GM18951 (cell line): ENCODE data around the gene CDPF1.

ENCODE experiments used
- POLR2A ChIP-seq: IDR thresholded peaks from 4 replicates; pipeline ENCODE4 v1.6.1; 2011; ENCODE audit warnings: mild to moderate bottlenecking; ENCODE audit not compliant: insufficient read length, insufficient read depth; ENCODE audit errors: extremely low read depth
- in situ Hi-C: fragments of 300-500 bp; cut with MboI; formaldehyde crosslinking; loops from one replicate; pipeline ENCODE4 v1.12.0; 2022; ENCODE audit warnings: low sequenced_read_pairs, mixed read lengths, inconsistent platforms; ENCODE audit not compliant: unreplicated experiment

Gene CDPF1

DNA sequence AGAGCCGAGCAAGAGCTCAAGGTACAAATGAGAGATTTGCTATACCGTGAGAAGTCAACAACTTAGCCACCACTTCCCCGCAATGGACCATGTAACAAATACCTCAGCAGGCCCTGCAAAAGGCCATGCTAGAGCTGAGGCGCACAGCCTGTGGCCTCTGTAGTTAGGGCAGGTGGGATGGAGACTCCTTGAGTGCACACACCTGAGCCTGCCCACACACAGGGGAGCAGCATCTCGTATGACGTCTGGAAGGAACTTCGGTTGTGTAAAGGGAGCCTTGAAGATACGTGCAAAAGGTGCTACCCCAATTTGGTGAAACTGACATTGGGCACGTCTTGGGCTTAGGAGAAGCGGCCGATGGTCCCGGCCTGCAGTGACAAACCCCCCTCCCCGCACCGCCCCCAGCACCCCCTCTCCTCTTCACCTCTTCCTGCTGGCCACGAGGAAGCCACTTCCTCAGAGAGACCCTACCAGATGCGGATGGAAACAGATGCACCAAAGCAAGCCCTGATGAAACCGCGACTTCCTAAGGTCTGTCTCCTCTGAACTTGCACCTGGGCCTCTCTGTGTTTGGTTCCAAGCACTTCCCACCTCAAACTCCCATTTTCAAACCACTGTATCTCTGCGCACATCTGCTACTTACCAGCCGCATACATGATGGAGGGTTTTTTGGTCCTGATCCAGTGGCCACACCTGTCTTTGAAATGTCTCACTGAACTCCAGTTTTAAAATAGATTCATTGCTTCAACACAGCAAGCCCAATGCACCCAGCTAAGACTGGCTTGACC, 10.6 kb downstream of the CDPF1 start:
- TF ChIP-seq POLR2A = no peak
- in situ Hi-C loops = no loop called here

DNA sequence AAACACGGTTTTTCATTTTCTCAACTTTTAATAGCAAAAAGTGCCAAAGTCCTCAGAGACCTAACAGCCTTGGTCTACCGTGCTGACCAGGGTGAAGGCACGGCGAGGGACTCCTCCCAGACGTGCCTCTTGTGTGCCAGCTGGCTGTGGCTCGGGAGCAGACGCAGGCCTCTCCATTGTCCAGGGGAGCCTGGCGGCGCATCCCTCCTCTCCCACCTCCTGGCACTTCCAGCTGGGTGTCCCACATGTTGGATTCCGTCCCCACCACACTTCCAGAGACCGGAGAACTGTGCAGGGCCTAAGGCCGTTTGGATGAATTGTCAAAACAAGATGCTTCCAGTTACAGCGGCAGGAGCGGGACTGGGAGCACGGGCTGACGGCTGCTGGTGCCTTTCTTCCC, 11.6 kb downstream of the CDPF1 start:
- no peak for TF ChIP-seq POLR2A
- in situ Hi-C loops = no loop called here

DNA sequence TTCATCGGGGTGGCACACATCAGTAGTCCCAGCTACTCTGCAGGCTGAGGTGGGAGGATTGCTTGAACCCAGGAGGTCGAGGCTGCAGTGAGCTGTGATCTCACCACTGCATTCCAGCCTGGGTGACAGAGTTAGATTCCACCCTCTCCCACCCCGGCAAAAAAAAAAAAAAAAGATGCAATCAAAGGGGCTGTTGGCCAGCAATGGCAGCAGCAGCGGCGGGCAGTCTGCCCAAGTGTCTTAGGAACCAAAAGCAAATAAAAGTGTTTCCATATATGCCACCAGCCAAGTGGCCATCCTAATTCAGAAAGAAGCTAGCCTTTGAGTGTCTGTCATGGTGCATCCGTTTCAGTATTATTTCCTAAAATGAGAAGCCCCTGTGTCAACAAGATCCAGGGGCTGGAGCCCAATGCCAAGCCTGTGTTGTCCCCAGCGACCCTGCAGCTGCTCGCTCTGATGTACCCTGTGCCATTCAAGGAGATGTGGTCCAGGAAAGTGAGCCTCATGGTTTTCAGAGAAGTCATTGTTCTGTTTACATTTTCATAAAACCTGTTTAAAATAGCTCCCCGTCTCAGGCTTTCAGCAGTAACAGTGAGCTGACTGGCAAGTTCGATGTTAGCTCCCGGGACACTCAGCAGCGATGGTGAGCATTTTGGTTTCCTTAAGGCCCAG, 12.5 kb downstream of the CDPF1 start:
- TF ChIP-seq POLR2A = no peak
- in situ Hi-C loops = no loop called here

DNA sequence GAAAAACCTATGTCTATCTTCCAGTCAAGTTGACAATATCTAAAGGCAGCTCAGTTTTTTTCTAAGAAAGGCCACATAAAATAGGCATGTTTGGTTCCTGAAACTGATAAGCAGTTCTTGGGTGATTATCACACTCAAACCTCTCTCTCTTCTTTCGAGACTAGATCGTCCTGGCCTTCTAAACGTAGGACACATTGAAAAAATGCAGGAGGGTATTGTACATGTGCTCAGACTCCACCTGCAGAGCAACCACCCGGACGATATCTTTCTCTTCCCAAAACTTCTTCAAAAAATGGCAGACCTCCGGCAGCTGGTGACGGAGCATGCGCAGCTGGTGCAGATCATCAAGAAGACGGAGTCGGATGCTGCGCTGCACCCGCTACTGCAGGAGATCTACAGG, 15.1 kb downstream of the CDPF1 start:
- no peak for TF ChIP-seq POLR2A
- in situ Hi-C loops = no loop called here

DNA sequence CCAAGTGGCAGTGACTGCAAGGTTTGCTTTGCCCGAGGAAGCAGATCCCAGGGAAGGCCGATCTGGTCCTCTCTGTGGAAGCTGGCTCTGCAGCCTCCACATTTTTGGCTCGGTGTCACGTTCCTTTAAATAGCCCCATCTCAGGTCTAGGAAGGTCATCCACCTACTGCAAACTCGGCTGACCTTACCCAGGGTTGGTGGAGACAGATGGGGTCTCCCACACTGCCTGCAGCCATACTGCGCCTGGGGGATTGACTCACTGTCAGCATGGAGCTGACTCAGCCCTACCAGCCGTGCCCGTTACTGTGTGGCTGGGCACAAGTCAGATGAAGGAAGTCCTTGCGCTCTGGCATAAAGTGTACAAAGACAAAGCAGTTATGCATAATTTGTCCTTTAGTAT, 16.9 kb downstream of the CDPF1 start:
- in situ Hi-C loops = no loop called here
- no peak for TF ChIP-seq POLR2A

DNA sequence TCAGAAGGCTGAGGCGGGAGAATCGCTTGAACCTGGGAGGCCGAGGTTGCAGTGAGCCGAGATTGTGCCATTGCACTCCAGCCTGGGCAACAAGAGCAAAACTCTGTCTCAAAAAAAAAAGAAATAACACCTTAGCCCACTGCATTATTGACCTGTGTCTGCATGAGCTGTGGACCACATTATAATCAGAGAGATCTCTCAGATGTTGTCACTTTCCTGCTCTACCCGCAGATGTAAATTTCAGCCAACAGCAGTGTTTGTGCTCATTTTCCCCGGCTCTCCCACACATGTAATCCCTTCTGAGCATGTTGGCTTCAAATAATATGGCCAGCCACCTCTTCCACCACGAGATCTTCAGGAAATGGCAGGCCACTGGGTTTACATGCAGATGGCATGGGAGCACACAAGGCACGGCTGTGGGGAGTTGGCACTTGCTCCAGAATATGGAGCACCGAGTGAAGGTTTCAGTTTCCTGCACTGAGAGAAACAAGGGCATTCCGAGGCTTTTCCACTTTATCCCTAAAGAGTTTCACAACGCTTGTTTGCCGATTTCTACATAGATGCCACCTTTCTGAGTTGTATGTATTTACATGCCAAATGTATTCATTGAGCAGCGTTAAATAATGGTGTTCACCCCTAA, 19.7 kb downstream of the CDPF1 start:
- in situ Hi-C loops = no loop called here
- TF ChIP-seq POLR2A = no peak

DNA sequence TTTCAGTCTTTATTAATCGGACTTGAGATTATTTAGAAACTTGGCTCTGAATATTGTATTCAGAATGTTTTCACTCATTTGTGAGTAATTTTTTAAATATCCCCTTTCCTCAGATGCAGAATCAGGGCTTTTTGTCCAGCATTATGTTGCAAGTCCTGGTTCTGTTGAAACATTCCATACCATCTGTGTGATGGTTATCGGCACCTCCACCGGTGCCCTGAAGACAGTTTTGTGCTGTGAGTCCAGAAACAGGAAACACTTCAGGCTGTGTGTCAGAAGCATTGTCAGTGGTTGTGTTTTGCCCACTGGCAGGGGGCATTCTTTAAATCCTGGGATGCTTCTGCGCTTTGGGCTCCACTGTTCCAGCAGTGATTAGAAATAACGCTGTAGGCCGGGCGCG, 20.4 kb downstream of the CDPF1 start:
- in situ Hi-C loops = no loop called here
- no peak for TF ChIP-seq POLR2A

DNA sequence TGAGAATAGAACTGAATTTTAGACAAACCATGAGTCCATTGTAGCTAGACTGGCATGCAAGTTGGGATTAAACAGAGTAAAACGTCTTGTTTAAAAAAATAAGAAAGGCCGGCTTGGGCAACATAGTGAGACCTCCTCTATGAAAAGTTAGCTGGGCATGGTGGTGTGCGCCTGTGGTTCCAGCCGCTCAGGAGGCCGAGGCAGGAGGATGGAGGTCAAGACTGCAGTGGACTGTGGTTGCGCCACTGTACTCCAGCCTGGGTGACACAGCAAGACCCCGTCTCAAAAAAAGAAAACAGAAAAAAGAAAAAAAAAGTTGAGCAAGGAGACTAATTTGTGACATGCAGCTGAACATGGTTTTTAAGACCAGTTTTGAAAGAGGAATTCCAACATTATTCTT, 23.5 kb downstream of the CDPF1 start:
- no peak for TF ChIP-seq POLR2A
- in situ Hi-C loops = no loop called here

DNA sequence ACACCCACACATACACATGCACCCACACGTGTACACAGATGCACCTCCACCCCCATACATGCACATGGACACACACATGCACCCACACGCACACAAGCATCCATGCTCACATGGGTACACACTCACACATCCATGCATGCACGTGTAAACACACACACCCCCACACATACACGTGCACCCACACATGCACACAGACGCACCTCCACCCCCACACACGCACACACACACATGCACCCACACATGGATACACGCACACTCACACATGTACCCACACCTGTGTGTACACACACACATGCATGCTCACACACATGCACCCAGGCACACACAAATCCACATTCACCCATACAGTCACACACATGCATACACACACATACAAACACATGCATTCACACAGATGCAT, 24.5 kb downstream of the CDPF1 start:
- in situ Hi-C loops = no loop called here
- no peak for TF ChIP-seq POLR2A

DNA sequence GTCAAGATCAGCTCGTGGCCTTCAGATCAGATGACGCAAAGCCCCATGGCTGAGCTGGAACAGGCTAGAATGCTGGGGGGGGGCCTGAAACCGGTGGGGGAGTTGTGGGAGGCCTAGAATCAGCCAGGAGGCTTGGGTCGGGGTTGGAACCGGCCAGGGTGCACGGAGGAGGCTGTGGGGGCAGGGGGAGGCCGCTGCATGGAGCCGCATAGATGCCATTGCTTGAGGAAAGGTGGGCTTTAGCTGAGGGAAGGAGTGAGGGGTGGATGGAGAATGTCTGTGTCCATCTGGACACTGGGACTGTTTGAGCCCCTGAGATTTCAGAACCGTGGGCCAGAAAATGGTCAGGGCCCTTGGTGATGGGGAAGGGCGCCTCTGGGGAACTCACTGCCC, 25.2 kb downstream of the CDPF1 start:
- in situ Hi-C loops = no loop called here
- TF ChIP-seq POLR2A = no peak

DNA sequence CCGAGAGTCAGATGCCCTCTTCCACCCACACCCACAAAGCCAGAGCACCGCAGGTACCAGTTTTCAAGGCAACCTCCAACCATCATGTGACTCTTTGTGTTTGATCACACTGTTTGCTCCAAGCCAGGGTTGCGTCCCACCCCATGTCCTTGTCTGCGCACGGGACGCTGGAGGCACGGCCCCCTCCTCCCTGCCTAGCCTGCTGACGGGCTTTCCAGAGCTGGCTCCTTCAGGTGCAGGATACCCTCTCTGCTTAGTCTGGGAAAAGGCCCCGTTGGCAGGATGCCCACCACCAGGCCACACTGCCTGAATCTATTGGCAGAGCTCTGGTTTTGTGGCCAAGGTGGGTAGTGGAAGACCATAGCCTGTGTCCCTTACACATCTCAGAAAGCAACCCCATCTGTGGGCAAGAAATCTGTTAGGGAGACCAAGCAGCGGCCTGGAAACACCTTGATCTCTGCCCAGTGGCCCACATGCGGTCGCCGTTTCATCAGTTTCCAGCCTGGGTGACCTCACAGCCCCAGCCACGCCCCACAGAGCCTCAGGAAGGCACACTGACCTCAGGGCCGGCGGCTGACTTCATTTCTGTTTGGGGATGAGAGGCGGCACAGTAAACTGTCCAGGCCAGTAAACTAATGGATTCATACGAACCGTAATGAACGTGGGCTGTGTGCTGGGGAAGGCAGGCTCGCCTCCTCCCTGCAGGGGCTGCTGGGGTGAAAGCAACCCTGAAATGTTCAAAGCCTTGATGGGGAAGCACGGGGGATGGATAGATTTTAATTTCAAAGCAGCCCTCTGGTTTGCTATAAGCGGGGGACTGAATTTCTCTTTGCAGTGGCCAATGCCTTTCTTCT, 25.8 kb downstream of the CDPF1 start:
- no peak for TF ChIP-seq POLR2A
- in situ Hi-C loops = no loop called here

DNA sequence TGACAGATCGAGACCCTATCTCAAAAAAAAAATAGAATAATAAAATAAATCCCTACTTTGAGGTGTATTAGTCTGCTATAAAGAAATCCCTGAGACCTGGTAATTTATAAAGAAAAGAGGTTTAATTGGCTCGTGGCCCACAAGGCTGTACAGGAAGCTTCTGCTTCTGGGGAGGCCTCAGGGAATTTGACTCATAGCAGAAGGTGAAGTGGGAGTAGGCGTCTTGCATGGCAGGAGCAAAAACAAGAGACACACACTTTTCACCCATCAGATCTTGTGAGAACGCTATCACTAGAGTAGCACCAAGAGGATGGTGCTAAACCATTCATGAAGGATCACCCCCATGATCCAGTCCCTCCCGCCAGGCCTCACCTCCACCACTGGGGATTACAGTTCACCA, 29.2 kb downstream of the CDPF1 start:
- TF ChIP-seq POLR2A = no peak

DNA sequence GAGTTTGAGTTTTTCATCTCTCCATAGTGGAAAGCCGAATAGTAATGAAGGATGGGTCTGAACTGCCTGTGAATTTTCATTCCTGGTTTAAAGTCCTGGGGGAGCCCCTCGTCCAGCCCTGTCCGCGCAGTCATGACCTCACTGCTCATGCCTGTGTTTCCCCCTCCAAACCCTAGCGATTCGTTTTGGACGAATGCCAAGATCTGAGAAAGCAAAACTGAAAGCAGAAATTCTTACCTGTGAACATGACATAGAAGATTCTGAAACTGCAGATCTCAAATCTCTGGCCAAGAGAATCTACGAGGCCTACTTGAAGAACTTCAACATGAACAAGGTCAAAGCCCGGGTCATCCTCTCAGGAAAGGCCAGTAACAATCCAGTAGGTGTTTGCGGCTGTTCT, 30.5 kb downstream of the CDPF1 start:
- TF ChIP-seq POLR2A = no peak
- in situ Hi-C loops = no loop called here

More for the DNA sequence above, 29.2 kb downstream of the CDPF1 start:
- in situ Hi-C loops = no loop called here
